ENCODE data around the gene GNA15. TPM values are rescaled to one million over a fixed set of nuclear protein-coding genes. Genes with fewer than 3 reads are reported as not detected.
A peak's percentile ranks its signal among the peaks of the same experiment; 100 is the strongest.

The GNA15 gene
- total RNA-seq, 1 donor: 0.36 TPM

GRCh38 chr19:3187662-3188511 lies 52.1 kb downstream of the GNA15 start:
- no peak for DNase-seq (ENCODE audit: insufficient read length, low spot score, missing footprints)
- Histone ChIP-seq H3K4me3 (ENCODE audit: insufficient read depth, low read length) (no peak overlapping the region), H2AFZ (ENCODE audit: low read length) (no peak overlapping the region), H3K27ac (ENCODE audit: low read depth, low read length) (peak overlapping the region; percentile 17), H3K4me1 (ENCODE audit: insufficient read depth, low read length) (peaks cover 16% of the 10 kb centered on the region), H3K27me3 (ENCODE audit: insufficient read depth, low read length) (no peaks in the 10 kb centered on the region), H3K9me3 (ENCODE audit: low read depth, low read length) (no peaks in the 10 kb centered on the region), H4K20me1 (ENCODE audit: insufficient read depth, low read length) (peaks cover 33% of the 10 kb centered on the region), H3K36me3 (ENCODE audit: insufficient read depth, low read length) (peaks cover 3% of the 10 kb centered on the region), H3K79me2 (ENCODE audit: insufficient read depth, low read length) (peaks cover 69% of the 10 kb centered on the region), H3K4me2 (ENCODE audit: insufficient read depth, low read length) (no peak overlapping the region)
- no peak for TF ChIP-seq CTCF (IDR thresholded peaks at IDR 0.05; ENCODE audit: extremely low read depth, low read depth, low read length)

- no peak overlapping the region for H2AFZ ChIP-seq (ENCODE audit: low read length)
- H3K4me3 ChIP-seq (ENCODE audit: insufficient read depth, low read length): no peak overlapping the region
- H3K4me2 ChIP-seq (ENCODE audit: insufficient read depth, low read length): no peak overlapping the region
- H3K27ac ChIP-seq (ENCODE audit: low read depth, low read length): no peak overlapping the region
- H4K20me1 ChIP-seq (ENCODE audit: insufficient read depth, low read length): peaks cover 33% of the 10 kb centered on the region
- no peaks in the 10 kb centered on the region for H3K9me3 ChIP-seq (ENCODE audit: low read depth, low read length)
- no peaks in the 10 kb centered on the region for H3K27me3 ChIP-seq (ENCODE audit: insufficient read depth, low read length)
- no peak for DNase-seq (ENCODE audit: insufficient read length, low spot score, missing footprints)
- peaks cover 16% of the 10 kb centered on the region for H3K4me1 ChIP-seq (ENCODE audit: insufficient read depth, low read length)
- TF ChIP-seq CTCF (IDR thresholded peaks at IDR 0.05; ENCODE audit: extremely low read depth, low read depth, low read length): no peak
- H3K79me2 ChIP-seq (ENCODE audit: insufficient read depth, low read length): peaks cover 75% of the 10 kb centered on the region
- peaks cover 3% of the 10 kb centered on the region for H3K36me3 ChIP-seq (ENCODE audit: insufficient read depth, low read length)
Measured at GRCh38 chr19:3188627-3189596, 53.1 kb downstream of the GNA15 start.

GRCh38 chr19:3189702-3190469 lies 54.1 kb downstream of the GNA15 start:
- no peak for DNase-seq (ENCODE audit: insufficient read length, low spot score, missing footprints)
- Histone ChIP-seq H2AFZ (ENCODE audit: low read length) (no peak overlapping the region), H3K27me3 (ENCODE audit: insufficient read depth, low read length) (no peaks in the 10 kb centered on the region), H3K79me2 (ENCODE audit: insufficient read depth, low read length) (peaks cover 78% of the 10 kb centered on the region), H3K9me3 (ENCODE audit: low read depth, low read length) (no peaks in the 10 kb centered on the region), H3K4me3 (ENCODE audit: insufficient read depth, low read length) (no peak overlapping the region), H3K36me3 (ENCODE audit: insufficient read depth, low read length) (peaks cover 3% of the 10 kb centered on the region), H3K4me1 (ENCODE audit: insufficient read depth, low read length) (peaks cover 14% of the 10 kb centered on the region), H4K20me1 (ENCODE audit: insufficient read depth, low read length) (peaks cover 33% of the 10 kb centered on the region), H3K4me2 (ENCODE audit: insufficient read depth, low read length) (no peak overlapping the region), H3K27ac (ENCODE audit: low read depth, low read length) (no peak overlapping the region)
- no peak for TF ChIP-seq CTCF (IDR thresholded peaks at IDR 0.05; ENCODE audit: extremely low read depth, low read depth, low read length)
